HEK293 (cell line): ENCODE results near the gene ANKRD6.

Experiments used
- CTCF ChIA-PET: fragments of 350-600 bp; formaldehyde crosslinking; extraction: SDS; loops from one replicate; lab custom pipeline; 2021; ENCODE audit warnings: antibody characterized with exemption; lab: Yijun Ruan, JAX
- POLR2A ChIA-PET: fragments of 300-600 bp; formaldehyde crosslinking; extraction: SDS; loops from one replicate; lab custom pipeline; 2020; ENCODE audit warnings: antibody characterized with exemption, inconsistent platforms; lab: Yijun Ruan, JAX
- H3K27ac ChIP-seq: fragments of 200-500 bp; sonication (Bioruptor generic); 2 replicates; pipeline ENCODE4 v1.5.1; 2014; ENCODE audit warnings: low read depth, low read length, control low read depth, inconsistent platforms; ENCODE audit errors: extremely low read depth
- H3K36me3 ChIP-seq, 2 experiments: fragments of 200-500 bp in 1 of 2; sonication (Bioruptor generic) in 1 of 2; 1 replicate in 1 of 2; 2 replicates in 1 of 2; pipeline ENCODE4 v1.5.1; 2014 to 2017; ENCODE audit warnings: inconsistent platforms in 2 of 2, low read length in 2 of 2; ENCODE audit not compliant: control insufficient read depth in 2 of 2, insufficient read depth in 1 of 2
- H3K4me1 ChIP-seq: fragments of 200-500 bp; sonication (Bioruptor generic); 2 replicates; pipeline ENCODE4 v1.5.1; 2014; ENCODE audit warnings: mild to moderate bottlenecking, low read length, inconsistent platforms; ENCODE audit not compliant: control insufficient read depth, insufficient read depth
- H3K4me3 ChIP-seq: 2 replicates; pipeline ENCODE4 v1.5.1; 2011; ENCODE audit warnings: low read depth, mild to moderate bottlenecking, control low read depth, low read length, moderate library complexity
- H3K9me3 ChIP-seq: fragments of 200-500 bp; sonication (Bioruptor generic); 2 replicates; pipeline ENCODE4 v1.5.1; 2014; ENCODE audit warnings: low read depth, low read length, inconsistent platforms; ENCODE audit not compliant: control insufficient read depth, insufficient read depth
- BCL11B ChIP-seq: fragments of 450-650 bp; formaldehyde crosslinking; IDR thresholded peaks from 2 replicates; pipeline ENCODE4 v1.5.1; 2016; ENCODE audit warnings: low read depth, missing biosample characterization, missing genetic modification characterization
- HOXA7 ChIP-seq: sonication (generic); formaldehyde crosslinking; IDR thresholded peaks from 2 replicates; pipeline ENCODE4 v1.8.1; 2022; ENCODE audit warnings: missing genetic modification reagents, borderline replicate concordance
- KLF7 ChIP-seq: fragments of 450-650 bp; formaldehyde crosslinking; IDR thresholded peaks from 2 replicates; pipeline ENCODE4 v1.5.1; 2016; ENCODE audit warnings: missing biosample characterization, missing genetic modification characterization, borderline replicate concordance
- KLF9 ChIP-seq: fragments of 450-650 bp; formaldehyde crosslinking; IDR thresholded peaks from 2 replicates; pipeline ENCODE4 v1.5.1; 2016; ENCODE audit warnings: missing biosample characterization, missing genetic modification characterization, low read depth
- TCF7L2 ChIP-seq: IDR thresholded peaks from 2 replicates; pipeline ENCODE4 v1.6.1; 2011; ENCODE audit warnings: low read depth, mild to moderate bottlenecking, inconsistent platforms, low read length, moderate library complexity, borderline replicate concordance
- ZFP3 ChIP-seq: fragments of 450-650 bp; formaldehyde crosslinking; IDR thresholded peaks from 2 replicates; pipeline ENCODE4 v1.5.1; 2016; ENCODE audit warnings: low read depth, missing biosample characterization, missing genetic modification characterization
- ZFP41 ChIP-seq: fragments of 450-650 bp; formaldehyde crosslinking; IDR thresholded peaks from 2 replicates; pipeline ENCODE4 v1.5.1; 2016; ENCODE audit warnings: missing biosample characterization, missing genetic modification characterization, borderline replicate concordance
- ZNF169 ChIP-seq: fragments of 450-650 bp; formaldehyde crosslinking; IDR thresholded peaks from 2 replicates; pipeline ENCODE4 v1.5.1; 2016; ENCODE audit warnings: missing biosample characterization, missing genetic modification characterization
- ZNF211 ChIP-seq: fragments of 450-650 bp; formaldehyde crosslinking; IDR thresholded peaks from 2 replicates; pipeline ENCODE4 v1.5.1; 2016; ENCODE audit warnings: low read depth, missing biosample characterization, missing genetic modification characterization
- ZNF248 ChIP-seq: fragments of 450-650 bp; formaldehyde crosslinking; IDR thresholded peaks from 2 replicates; pipeline ENCODE4 v1.5.1; 2017; ENCODE audit warnings: missing biosample characterization, missing genetic modification characterization
- ZNF292 ChIP-seq: fragments of 450-650 bp; formaldehyde crosslinking; IDR thresholded peaks from 2 replicates; pipeline ENCODE4 v1.5.1; 2016; ENCODE audit warnings: low read depth, missing biosample characterization, missing genetic modification characterization, borderline replicate concordance
- ZNF350 ChIP-seq: fragments of 450-650 bp; formaldehyde crosslinking; IDR thresholded peaks from 2 replicates; pipeline ENCODE4 v1.5.0; 2017; ENCODE audit warnings: missing biosample characterization, mild to moderate bottlenecking, missing genetic modification characterization
- ZNF473 ChIP-seq: fragments of 450-650 bp; formaldehyde crosslinking; IDR thresholded peaks from 2 replicates; pipeline ENCODE4 v1.5.1; 2017; ENCODE audit warnings: missing biosample characterization, missing genetic modification characterization
- ZNF529 ChIP-seq: fragments of 450-650 bp; formaldehyde crosslinking; IDR thresholded peaks from 2 replicates; pipeline ENCODE4 v1.5.1; 2017; ENCODE audit warnings: missing genetic modification characterization, missing biosample characterization; ENCODE audit not compliant: insufficient replicate concordance
- ZNF621 ChIP-seq: fragments of 450-650 bp; formaldehyde crosslinking; IDR thresholded peaks from 2 replicates; pipeline ENCODE4 v1.5.1; 2017; ENCODE audit warnings: missing biosample characterization, missing genetic modification characterization
- ZNF658 ChIP-seq: fragments of 450-650 bp; formaldehyde crosslinking; IDR thresholded peaks from 2 replicates; pipeline ENCODE4; 2016; ENCODE audit warnings: missing biosample characterization, missing genetic modification characterization
- ZNF701 ChIP-seq: fragments of 450-650 bp; formaldehyde crosslinking; IDR thresholded peaks from 2 replicates; pipeline ENCODE4 v1.5.1; 2016; ENCODE audit warnings: missing biosample characterization, missing genetic modification characterization
- TF ChIP-seq, protein P1 (sequence below): fragments of 450-650 bp; formaldehyde crosslinking; conservative IDR thresholded peaks from 2 replicates; pipeline ENCODE4 v1.5.1; 2016; ENCODE audit warnings: low read depth, missing biosample characterization, missing genetic modification characterization
- TF ChIP-seq, protein P2 (sequence below): fragments of 450-650 bp; formaldehyde crosslinking; IDR thresholded peaks from 2 replicates; pipeline ENCODE4 v1.5.1; 2016; ENCODE audit warnings: missing biosample characterization, missing genetic modification characterization
- TF ChIP-seq, protein P3 (sequence below): fragments of 450-650 bp; formaldehyde crosslinking; optimal IDR thresholded peaks from 2 replicates; pipeline ENCODE3; 2016; ENCODE audit warnings: missing biosample characterization, mild to moderate bottlenecking, missing genetic modification characterization
- TF ChIP-seq, protein P4 (sequence below): fragments of 450-650 bp; formaldehyde crosslinking; IDR thresholded peaks from 2 replicates; pipeline ENCODE4 v1.5.1; 2016; ENCODE audit warnings: missing biosample characterization, missing genetic modification characterization, low read depth

ANKRD6 gene

DNA sequence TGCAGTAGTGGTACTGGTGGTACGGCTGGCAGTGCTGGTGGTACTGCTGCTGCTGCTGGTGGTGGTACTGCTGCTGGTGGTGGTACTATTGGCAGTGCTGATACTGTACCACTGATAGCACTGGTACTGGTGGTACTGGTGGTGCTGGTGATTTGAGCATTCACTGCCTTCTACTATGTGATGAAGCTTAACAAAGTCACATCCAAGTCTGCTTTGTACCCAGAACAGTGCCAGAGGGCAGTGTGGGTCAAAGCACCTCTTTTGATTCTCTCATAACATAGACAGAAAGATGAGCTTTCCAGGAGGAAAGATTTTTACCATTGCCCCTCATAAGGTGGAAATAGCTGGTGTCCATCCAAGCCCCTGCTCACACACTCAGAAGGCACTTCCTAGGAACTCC lies 48.7 kb downstream of the ANKRD6 start:
- ChIA-PET POLR2A (no interaction called here), CTCF (interaction anchor here (0.6 kb wide), 1 partner anchor 128 kb away, joined by 3 read pairs; no protein-coding TSS in a partner anchor)
- H3K36me3 ChIP-seq, result no peaks in the 10 kb centered on the region
- H3K4me3 ChIP-seq, result no peak overlapping the region
- TF ChIP-seq, protein P1, sequence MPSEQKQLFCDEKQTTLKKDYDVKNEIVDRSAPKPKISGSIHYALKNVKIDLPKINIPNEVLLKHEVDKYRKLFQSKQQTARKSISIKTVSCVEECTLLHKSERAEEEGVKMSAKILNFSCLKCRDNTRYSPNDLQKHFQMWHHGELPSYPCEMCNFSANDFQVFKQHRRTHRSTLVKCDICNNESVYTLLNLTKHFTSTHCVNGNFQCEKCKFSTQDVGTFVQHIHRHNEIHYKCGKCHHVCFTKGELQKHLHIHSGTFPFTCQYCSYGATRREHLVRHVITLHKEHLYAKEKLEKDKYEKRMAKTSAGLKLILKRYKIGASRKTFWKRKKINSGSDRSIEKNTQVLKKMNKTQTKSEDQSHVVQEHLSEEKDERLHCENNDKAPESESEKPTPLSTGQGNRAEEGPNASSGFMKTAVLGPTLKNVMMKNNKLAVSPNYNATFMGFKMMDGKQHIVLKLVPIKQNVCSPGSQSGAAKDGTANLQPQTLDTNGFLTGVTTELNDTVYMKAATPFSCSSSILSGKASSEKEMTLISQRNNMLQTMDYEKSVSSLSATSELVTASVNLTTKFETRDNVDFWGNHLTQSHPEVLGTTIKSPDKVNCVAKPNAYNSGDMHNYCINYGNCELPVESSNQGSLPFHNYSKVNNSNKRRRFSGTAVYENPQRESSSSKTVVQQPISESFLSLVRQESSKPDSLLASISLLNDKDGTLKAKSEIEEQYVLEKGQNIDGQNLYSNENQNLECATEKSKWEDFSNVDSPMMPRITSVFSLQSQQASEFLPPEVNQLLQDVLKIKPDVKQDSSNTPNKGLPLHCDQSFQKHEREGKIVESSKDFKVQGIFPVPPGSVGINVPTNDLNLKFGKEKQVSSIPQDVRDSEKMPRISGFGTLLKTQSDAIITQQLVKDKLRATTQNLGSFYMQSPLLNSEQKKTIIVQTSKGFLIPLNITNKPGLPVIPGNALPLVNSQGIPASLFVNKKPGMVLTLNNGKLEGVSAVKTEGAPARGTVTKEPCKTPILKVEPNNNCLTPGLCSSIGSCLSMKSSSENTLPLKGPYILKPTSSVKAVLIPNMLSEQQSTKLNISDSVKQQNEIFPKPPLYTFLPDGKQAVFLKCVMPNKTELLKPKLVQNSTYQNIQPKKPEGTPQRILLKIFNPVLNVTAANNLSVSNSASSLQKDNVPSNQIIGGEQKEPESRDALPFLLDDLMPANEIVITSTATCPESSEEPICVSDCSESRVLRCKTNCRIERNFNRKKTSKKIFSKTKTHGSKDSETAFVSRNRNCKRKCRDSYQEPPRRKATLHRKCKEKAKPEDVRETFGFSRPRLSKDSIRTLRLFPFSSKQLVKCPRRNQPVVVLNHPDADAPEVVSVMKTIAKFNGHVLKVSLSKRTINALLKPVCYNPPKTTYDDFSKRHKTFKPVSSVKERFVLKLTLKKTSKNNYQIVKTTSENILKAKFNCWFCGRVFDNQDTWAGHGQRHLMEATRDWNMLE (tag by site-specific recombination), result no peak
- no peak for TF ChIP-seq TCF7L2
- TF ChIP-seq ZNF621 (tag by site-specific recombination), result no peak
- TF ChIP-seq ZNF350 (tag by site-specific recombination), result no peak
- no peak overlapping the region for H3K27ac ChIP-seq
- no peaks in the 10 kb centered on the region; the same call in 1 of the 2 replicates for H3K9me3 ChIP-seq
- H3K4me1 ChIP-seq, result peaks cover 6% of the 10 kb centered on the region; the same call in 1 of the 2 replicates

DNA sequence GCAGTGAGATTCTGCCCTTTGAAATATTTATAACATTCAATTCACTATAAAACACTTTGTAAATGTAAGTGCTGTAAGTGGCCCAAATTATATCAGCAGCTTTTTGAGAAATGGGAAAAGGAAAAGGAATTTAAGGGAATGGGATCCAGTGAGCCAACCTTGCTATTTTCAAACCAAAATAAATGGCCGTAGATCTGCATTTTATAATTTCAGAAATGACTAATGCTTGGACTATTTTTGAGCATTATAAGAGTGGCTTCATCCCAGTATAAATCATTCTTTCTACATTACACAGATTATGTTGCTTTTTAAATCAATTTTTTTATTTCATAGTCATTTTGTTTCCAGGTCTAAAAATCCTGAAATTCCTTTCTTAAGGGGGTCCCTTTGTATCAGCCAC lies 49.2 kb downstream of the ANKRD6 start:
- Histone ChIP-seq H3K36me3 (no peaks in the 10 kb centered on the region), H3K4me3 (no peak overlapping the region), H3K4me1 (peaks cover 6% of the 10 kb centered on the region; the same call in 1 of the 2 replicates), H3K27ac (no peak overlapping the region), H3K9me3 (no peaks in the 10 kb centered on the region; the same call in 1 of the 2 replicates)
- POLR2A ChIA-PET, result no interaction called here
- TF ChIP-seq ZFP41 (no peak), BCL11B (tag by site-specific recombination) (no peak), ZNF169 (tag by site-specific recombination) (no peak), ZNF248 (no peak), ZNF211 (tag by site-specific recombination) (no peak), KLF7 (tag by site-specific recombination) (no peak), KLF9 (no peak), ZNF701 (tag by site-specific recombination) (no peak), ZNF473 (tag by site-specific recombination) (no peak), ZFP3 (tag by site-specific recombination) (no peak), ZNF658 (tag by site-specific recombination) (no peak), HOXA7 (CRISPR knock-in tag) (no peak), ZNF292 (tag by site-specific recombination) (no peak), ZNF529 (no peak)
- TF ChIP-seq, protein P2, sequence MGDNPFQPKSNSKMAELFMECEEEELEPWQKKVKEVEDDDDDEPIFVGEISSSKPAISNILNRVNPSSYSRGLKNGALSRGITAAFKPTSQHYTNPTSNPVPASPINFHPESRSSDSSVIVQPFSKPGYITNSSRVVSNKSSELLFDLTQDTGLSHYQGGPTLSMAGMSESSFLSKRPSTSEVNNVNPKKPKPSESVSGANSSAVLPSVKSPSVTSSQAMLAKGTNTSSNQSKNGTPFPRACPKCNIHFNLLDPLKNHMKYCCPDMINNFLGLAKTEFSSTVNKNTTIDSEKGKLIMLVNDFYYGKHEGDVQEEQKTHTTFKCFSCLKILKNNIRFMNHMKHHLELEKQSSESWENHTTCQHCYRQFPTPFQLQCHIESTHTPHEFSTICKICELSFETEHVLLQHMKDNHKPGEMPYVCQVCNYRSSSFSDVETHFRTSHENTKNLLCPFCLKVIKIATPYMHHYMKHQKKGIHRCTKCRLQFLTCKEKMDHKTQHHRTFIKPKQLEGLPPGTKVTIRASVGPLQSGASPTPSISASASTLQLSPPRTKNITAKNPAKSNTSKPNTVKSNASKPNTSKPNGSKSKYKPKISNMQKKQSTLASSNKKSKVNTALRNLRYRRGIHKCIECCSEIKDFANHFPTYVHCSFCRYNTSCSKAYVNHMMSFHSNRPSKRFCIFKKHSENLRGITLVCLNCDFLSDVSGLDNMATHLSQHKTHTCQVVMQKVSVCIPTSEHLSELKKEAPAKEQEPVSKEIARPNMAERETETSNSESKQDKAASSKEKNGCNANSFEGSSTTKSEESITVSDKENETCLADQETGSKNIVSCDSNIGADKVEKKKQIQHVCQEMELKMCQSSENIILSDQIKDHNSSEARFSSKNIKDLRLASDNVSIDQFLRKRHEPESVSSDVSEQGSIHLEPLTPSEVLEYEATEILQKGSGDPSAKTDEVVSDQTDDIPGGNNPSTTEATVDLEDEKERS, result no peak
- TF ChIP-seq, protein P3, sequence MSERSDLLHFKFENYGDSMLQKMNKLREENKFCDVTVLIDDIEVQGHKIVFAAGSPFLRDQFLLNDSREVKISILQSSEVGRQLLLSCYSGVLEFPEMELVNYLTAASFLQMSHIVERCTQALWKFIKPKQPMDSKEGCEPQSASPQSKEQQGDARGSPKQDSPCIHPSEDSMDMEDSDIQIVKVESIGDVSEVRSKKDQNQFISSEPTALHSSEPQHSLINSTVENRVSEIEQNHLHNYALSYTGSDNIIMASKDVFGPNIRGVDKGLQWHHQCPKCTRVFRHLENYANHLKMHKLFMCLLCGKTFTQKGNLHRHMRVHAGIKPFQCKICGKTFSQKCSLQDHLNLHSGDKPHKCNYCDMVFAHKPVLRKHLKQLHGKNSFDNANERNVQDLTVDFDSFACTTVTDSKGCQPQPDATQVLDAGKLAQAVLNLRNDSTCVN (tag by site-specific recombination), result no peak
- TF ChIP-seq, protein P4, sequence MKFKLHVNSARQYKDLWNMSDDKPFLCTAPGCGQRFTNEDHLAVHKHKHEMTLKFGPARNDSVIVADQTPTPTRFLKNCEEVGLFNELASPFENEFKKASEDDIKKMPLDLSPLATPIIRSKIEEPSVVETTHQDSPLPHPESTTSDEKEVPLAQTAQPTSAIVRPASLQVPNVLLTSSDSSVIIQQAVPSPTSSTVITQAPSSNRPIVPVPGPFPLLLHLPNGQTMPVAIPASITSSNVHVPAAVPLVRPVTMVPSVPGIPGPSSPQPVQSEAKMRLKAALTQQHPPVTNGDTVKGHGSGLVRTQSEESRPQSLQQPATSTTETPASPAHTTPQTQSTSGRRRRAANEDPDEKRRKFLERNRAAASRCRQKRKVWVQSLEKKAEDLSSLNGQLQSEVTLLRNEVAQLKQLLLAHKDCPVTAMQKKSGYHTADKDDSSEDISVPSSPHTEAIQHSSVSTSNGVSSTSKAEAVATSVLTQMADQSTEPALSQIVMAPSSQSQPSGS (tag by site-specific recombination), result no peak
- CTCF ChIA-PET, result interaction anchor here (0.6 kb wide), 2 partner anchors 86 to 128 kb away, joined by 3 read pairs; no protein-coding TSS in a partner anchor
